ENCODE measurements around the gene PEMT. TPM values are rescaled to one million over a fixed set of nuclear protein-coding genes. Genes with fewer than 3 reads are reported as not detected.

Gene PEMT
- total and polyA plus RNA-seq, 10 donors = 8.9 to 21.3 (median 14.8) TPM

DNA sequence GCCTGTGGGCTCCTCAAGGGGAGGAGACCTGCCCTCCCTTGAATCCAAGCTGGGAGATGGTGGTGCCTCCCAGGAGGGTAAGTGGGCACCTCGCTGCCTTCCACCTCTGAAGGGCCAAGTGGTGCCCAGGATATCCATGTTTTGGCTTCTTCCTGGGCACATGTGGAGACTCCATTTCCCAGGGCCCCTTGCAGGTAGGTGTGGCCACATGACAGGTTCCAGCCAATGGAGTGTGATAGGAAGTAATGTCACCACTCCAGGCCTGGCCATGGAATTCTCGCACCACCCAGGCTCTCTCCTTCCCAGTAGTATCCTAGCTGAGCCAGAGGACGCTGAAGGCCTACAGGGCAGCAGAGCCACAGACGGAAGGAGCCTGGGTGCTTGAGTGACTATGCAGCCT, 17.6 kb upstream of the PEMT start:
- no peaks in the 10 kb centered on the region for H3K27me3 ChIP-seq (replicated peaks in 1 of 7)
- no peak overlapping the region for H3K27ac ChIP-seq
- H3K4me1 ChIP-seq = peaks cover 0 to 35% (median 11%) of the 10 kb centered on the region in 6 donors
- intact Hi-C loops (cut with DNase I; ENCODE audit: low total_unique reads) = no loop called here
- no peaks in the 10 kb centered on the region for H3K9me3 ChIP-seq
- no peak for DNase-seq
- no peaks in the 10 kb centered on the region for H3K36me3 ChIP-seq
- no peak overlapping the region for H3K4me3 ChIP-seq
- WGBS, 5 donors = 85 to 96% (median 93%) methylated on average over 3 to 4 of the region's 4 CpGs
- TF ChIP-seq POLR2AphosphoS5 (IDR thresholded peaks at IDR 0.05) (no peak), POLR2A (IDR thresholded peaks at IDR 0.05) (no peak)
- TF ChIP-seq, protein P1, sequence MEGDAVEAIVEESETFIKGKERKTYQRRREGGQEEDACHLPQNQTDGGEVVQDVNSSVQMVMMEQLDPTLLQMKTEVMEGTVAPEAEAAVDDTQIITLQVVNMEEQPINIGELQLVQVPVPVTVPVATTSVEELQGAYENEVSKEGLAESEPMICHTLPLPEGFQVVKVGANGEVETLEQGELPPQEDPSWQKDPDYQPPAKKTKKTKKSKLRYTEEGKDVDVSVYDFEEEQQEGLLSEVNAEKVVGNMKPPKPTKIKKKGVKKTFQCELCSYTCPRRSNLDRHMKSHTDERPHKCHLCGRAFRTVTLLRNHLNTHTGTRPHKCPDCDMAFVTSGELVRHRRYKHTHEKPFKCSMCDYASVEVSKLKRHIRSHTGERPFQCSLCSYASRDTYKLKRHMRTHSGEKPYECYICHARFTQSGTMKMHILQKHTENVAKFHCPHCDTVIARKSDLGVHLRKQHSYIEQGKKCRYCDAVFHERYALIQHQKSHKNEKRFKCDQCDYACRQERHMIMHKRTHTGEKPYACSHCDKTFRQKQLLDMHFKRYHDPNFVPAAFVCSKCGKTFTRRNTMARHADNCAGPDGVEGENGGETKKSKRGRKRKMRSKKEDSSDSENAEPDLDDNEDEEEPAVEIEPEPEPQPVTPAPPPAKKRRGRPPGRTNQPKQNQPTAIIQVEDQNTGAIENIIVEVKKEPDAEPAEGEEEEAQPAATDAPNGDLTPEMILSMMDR (IDR thresholded peaks at IDR 0.05 in 8 of 11, conservative IDR thresholded peaks at IDR 0.05 in 3 of 11) = no peak

DNA sequence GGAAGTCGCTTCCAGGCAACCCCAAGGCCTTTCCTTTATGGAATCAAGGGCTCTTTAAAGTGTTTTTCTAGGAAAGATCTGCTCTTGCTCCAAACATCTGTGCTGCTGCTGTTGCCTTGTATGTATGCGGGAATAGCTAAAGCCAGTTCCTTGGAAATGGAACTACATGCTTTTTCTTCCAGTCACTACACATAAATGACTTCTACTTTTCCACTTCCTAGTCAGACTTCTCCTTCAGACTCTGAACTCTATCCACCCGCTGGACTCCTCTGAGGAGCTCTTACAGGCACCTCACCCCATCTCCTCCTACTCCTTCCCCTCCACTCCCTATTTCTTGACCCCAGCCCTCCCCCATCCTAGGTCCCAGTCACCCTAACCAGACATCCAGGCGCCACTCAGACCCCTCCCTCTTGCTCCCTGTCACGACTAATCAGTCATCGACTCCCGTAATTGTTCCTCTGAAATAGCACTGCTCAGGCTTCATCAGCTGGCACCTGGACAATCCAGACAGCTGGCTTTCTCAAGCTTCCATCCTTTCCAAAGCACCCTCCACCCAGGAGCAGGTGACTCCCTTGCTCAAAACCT, 15.0 kb upstream of the PEMT start:
- H3K27ac ChIP-seq = peak overlapping the region in 6 of 8 donors; percentile 38 to 59 (median 49)
- no peaks in the 10 kb centered on the region for H3K36me3 ChIP-seq
- H3K9me3 ChIP-seq = no peaks in the 10 kb centered on the region
- WGBS, 5 donors = 59 to 71% (median 64%) methylated on average over 7 of the region's 7 CpGs
- no peaks in the 10 kb centered on the region for H3K27me3 ChIP-seq (replicated peaks in 1 of 7)
- intact Hi-C loops (cut with DNase I; ENCODE audit: low total_unique reads) = no loop called here
- no peak overlapping the region for H3K4me3 ChIP-seq
- TF ChIP-seq, protein P1 (IDR thresholded peaks at IDR 0.05 in 8 of 11, conservative IDR thresholded peaks at IDR 0.05 in 3 of 11) = no peak
- no peak for DNase-seq
- H3K4me1 ChIP-seq = peaks cover 0 to 24% (median 9%) of the 10 kb centered on the region in 6 donors

DNA sequence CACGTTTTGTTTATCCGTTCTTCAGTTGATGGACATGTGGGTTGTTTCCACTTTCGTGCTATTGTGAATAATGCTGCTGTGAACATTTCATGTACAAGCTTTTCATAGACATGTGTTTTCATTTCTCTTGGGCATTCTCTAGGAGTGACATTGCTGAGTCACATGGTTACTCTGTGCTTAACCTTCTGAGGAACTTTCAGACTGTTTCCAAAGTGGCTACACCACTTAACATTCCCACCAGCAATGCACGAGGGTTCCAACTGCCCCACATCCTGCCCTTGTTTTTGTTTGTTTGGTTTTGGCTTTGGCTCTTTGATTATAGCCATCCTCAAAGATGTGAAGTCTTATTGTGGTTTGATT, 14.2 kb upstream of the PEMT start:
- Histone ChIP-seq H3K36me3 (no peaks in the 10 kb centered on the region), H3K9me3 (no peaks in the 10 kb centered on the region), H3K4me3 (no peak overlapping the region), H3K27me3 (replicated peaks in 1 of 7) (no peaks in the 10 kb centered on the region), H3K4me1 (peaks cover 0 to 24% (median 9%) of the 10 kb centered on the region in 6 donors), H3K27ac (peak overlapping the region in 6 of 8 donors; percentile 31 to 59 (median 45))
- no peak for DNase-seq
- intact Hi-C loops (cut with DNase I; ENCODE audit: low total_unique reads) = no loop called here
- peak in 1 of 3 donors; percentile 10 for TF ChIP-seq POLR2AphosphoS5 (IDR thresholded peaks at IDR 0.05)
- TF ChIP-seq, protein P1 (IDR thresholded peaks at IDR 0.05 in 8 of 11, conservative IDR thresholded peaks at IDR 0.05 in 3 of 11) = no peak
- WGBS, 5 donors = 55 to 64% (median 62%) methylated on average over 4 of the region's 4 CpGs

DNA sequence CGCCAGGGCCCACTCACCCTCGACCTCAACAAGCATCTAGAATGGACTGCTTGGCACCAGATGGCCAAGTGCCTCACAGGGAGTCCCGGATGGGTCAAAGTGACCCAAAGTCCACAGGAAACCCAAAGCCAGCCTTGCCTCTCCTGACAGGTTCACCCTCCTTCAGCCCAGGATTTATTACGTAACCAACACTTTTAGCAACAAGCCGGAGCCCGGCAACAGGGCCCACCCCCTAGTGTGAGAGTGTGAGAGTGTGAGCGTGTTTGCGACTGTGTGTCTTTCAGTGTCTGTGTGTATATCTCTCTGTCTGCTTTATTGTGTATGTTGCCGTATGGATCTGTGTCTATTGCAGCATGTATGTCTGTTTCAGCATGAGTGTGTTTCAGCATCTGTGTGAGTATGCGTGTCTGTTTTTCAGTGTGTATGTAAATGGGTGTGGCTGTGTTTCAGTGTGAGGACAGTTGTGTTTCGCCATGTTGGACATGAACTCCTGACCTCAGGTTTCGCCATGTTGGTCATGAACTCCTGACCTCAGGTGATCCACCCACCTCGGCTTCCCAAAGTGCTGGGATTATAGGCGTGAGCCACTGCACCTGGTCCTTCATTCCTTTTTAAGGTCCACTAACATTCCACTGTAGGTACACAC, 13.7 kb upstream of the PEMT start:
- TF ChIP-seq, protein P1 (IDR thresholded peaks at IDR 0.05 in 8 of 11, conservative IDR thresholded peaks at IDR 0.05 in 3 of 11) = no peak
- TF ChIP-seq POLR2AphosphoS5 (IDR thresholded peaks at IDR 0.05) = no peak
- no peak for TF ChIP-seq POLR2A (IDR thresholded peaks at IDR 0.05)
- no peak overlapping the region for H3K4me3 ChIP-seq
- H3K9me3 ChIP-seq = no peaks in the 10 kb centered on the region
- no peaks in the 10 kb centered on the region for H3K36me3 ChIP-seq
- H3K27me3 ChIP-seq (replicated peaks in 1 of 7) = no peaks in the 10 kb centered on the region
- WGBS, 5 donors = 72 to 88% (median 82%) methylated on average over 13 to 14 of the region's 14 CpGs
- peak overlapping the region in 3 of 8 donors; percentile 31 to 51 (median 36) for H3K27ac ChIP-seq
- H3K4me1 ChIP-seq = peaks cover 0 to 24% (median 9%) of the 10 kb centered on the region in 6 donors
- intact Hi-C loops (cut with DNase I; ENCODE audit: low total_unique reads) = no loop called here
- no peak for DNase-seq
